Cortex of kidney (tissue), 1 donor: ENCODE results near the gene PLXND1.

Source experiments
- DNase-seq: peaks from one replicate; lab custom pipeline; 2025; lab: John Stamatoyannopoulos, UW

The PLXND1 gene

GRCh38 chr3:129583289-129583688 is 23.2 kb downstream of the PLXND1 start:
- no peak for DNase-seq

GRCh38 chr3:129582799-129583198 is 23.7 kb downstream of the PLXND1 start:
- DNase-seq, result no peak

DNA sequence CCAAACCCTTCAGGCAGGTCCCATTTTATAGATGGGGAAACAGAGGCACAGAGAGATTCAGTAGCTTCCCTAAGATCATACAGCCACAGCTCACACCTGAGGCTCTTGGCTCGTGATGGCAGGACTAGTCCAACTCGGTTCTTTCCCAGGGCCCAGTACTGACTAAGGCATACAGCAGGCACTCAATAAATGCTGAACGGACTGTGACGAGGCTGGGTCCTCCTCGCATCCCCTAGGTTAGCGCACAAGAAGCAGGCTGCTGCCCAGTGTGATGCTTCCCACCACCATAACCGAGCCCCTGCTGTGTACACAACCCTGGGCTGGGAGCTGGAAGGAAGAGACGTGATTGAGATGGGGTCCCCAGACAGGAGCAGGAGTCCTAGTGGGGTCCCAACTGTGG is 24.9 kb downstream of the PLXND1 start:
- no peak for DNase-seq

GRCh38 chr3:129579991-129580390 is 26.5 kb downstream of the PLXND1 start:
- DNase-seq, result no peak

DNA sequence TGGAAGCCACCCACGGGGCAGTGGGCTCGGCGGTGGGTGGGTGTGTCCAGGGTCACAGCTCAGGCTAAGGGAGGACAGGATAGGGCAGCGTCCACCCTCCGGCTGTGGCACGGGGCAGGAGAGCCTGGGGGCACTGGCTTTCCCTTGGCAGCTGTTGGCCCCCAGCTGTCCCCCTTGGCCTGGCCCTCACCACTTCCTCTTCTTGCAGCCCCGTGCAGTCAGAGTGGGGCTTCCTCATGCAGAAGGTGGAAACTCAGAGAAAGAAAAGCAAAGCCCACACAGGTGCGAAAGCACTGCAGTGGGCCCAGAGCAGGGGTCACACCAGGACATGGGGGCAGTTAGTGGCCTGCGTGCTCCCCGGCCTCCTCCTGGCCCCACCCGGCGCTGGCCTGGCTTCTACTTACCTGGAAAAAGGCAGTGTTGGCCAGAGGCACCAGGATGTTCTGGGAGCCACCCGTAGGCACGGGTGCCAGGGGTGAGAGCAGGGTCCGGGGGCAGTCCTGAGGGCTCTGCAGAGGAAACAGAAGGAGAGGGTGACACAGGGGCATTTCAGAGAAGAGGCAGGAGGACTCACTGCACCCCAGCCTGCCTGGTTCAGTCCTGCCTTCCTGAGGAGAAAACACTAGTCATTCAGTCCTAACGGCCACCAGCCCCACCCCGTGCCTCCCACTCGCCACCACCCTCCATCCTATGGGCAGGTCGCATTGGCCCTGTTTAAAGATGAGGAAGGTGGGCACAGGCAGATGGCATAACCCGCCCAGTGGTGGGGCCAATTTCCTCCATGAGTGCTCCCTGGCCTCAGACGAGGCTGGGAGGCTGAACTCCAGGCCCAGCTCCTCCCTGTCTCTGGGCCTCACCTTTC is 28.3 kb downstream of the PLXND1 start:
- DNase-seq, result no peak

- no peak for DNase-seq
Measured at GRCh38 chr3:129577366-129577765, 29.1 kb downstream of the PLXND1 start.

- no peak for DNase-seq
Measured at GRCh38 chr3:129576514-129577352, 29.7 kb downstream of the PLXND1 start.

DNA sequence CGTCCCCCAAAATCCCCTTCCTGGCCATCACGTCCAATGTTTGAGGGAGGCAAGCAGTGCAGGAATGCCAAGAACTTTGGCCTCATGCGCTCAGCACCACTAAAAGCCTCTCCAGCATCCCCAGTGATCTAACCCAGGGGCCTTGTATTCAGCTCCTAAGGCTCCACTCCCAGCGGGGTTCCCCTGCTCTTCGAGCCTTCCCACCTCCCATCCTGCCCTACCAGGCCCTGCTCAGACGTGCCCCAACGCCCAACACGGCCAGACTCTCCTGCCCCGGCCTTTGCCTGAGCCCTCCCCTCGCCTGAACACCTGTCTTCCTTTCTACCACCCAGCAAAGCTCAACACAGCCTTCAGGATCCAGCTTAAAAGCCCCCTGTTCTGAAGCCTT is 30.5 kb downstream of the PLXND1 start:
- DNase-seq, result no peak

DNA sequence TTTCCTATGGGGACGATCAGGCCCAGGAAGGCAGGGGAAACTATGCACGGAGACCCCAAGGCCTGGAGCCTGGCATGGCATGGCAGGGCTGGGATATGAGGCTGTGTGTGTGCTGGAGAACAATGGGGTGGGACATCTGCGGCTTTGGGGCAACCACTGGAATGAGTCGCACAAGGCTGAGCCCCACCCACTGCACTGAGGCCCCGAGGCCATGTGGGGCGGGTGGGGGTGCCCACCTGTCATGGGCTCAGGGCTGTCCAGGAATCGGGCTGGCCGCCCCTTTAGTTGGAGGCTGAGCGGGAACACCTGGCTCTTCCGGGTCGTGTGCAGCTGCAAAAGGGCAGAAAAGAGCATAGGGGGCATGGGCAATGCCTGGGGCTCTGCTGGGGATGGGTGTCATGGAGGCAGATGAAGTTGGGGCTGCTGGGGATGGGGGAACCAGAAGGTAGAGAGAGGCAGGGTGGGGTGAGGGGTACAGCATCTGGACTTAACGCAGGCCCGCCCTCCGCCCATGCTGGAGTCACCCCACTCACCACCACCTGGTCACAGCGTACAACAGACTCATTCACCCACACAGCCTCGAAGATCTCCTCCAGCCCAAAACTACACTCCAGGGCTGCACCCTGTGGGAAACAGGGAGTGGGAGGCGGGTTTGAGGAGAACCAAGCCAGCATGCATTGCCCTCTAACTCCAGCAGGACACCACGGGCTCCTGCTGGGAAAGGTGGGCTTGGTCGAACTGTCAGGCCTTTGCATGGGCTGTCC is 31.1 kb downstream of the PLXND1 start:
- no peak for DNase-seq

DNA sequence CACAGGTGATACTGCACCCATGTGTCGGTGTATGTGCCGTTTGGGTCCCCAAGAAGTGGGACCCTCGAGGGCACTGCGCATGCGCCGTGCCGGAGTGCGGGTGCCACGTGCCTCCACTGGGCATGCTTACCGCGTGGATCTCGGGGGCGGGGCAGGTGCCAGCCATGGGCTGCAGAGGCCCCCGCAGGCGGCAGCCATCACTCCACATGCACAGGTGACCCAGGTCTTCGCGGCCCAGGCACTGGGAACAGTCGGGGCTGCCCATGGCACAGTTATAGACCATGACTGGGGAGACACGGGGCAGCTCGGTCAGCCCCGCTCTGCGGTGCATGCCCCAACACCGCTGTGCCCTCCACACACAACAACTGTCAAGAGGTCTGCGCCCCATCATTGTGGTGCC is 32.3 kb downstream of the PLXND1 start:
- DNase-seq, result no peak

DNA sequence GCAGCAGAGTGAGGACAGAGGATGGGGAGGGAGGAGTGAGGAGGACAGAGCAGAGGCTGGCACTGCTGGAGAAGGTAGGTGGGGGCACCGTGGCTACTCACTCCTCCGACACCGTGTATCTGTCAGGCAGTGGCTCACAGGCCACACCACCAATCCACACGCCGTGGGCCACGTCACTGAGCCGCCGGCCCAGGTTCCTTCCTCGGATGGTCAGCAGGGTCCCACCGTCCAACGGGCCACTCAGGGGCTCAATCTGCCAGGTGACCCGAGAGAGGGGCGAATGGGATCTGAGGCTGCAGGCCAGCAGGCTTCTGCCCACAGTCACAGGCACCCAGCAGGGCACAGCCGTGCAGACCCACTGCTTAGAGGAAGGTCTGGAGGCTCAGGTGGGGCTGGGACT is 33.0 kb downstream of the PLXND1 start:
- no peak for DNase-seq

- DNase-seq, result no peak
Measured at GRCh38 chr3:129572603-129573002, 33.9 kb downstream of the PLXND1 start.

- no peak for DNase-seq
Measured at GRCh38 chr3:129571605-129572547, 34.6 kb downstream of the PLXND1 start.

DNA sequence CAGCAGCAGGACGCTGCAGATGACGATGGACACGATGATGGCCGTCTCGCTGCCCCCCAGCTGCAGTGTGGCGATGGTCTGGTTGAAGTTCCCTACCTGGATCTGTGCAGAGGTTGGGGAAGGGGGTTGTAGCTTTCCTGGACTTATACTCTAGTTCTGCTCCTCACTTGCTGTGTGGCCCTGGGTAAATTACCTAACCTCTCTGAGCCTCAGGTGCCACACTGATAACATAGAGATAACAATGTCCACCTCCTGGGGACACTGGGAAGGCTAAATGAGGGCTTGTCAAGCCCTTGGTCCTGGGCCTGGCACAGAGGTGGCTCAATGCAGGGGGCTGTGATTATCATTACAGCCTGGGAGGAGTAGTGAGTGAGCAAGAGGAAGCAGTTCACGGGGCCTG is 36.6 kb downstream of the PLXND1 start:
- DNase-seq, result no peak

- DNase-seq, result no peak
Measured at GRCh38 chr3:129567939-129568338, 38.5 kb downstream of the PLXND1 start.

- no peak for DNase-seq
Measured at GRCh38 chr3:129567176-129567705, 39.2 kb downstream of the PLXND1 start.

DNA sequence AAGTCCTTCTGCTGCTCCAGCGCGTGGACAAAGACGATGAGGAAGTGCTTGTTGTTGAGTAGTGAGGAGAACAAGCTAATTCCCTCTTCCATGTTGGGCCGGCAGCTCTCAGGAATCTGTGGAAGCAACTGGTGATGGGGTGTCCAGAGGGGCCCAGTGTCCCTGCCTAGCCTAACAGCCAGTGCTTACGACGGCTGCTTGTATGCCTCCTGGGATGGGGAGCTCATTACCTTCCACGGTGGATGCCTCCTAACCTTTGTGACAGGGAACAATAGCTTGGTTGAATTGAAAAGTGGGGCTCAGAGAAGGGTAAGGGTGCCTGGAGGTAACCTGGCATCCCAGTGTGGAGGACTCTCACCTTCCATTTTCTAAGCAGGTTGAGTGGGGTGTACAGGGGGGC is 40.6 kb downstream of the PLXND1 start:
- DNase-seq, result no peak

DNA sequence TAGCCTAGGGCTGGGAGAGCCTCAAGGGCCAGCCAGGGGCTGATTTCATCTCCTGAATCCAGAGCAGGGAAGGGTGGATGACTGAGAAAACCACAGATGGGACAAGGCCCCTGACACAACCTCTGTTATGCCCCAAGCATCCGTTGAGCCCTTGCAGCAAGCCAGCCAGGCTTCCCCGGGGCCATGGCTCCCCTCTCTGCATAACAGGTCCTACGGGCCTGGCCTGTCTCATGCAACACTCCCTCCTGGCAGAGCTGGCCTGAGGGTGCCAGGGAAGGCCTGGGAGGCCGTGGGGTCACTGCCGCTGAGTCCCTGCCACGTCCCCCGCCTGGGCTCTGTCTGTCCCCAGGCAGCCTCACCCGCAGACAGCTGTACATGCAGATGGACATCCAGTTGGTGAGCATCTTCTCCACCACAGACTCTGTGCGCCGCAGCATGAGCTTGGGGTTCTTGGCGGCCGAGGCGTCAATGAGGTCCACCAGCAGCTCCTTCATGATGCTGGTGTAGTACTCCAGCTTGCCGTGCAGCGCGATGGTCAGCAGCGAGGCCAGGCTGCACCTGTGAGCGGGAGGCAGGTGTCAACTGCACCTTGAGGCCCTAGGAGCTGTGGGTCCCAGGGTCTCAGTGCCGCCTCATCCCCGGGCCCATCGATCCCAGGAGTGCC is 41.4 kb downstream of the PLXND1 start:
- DNase-seq, result no peak

DNA sequence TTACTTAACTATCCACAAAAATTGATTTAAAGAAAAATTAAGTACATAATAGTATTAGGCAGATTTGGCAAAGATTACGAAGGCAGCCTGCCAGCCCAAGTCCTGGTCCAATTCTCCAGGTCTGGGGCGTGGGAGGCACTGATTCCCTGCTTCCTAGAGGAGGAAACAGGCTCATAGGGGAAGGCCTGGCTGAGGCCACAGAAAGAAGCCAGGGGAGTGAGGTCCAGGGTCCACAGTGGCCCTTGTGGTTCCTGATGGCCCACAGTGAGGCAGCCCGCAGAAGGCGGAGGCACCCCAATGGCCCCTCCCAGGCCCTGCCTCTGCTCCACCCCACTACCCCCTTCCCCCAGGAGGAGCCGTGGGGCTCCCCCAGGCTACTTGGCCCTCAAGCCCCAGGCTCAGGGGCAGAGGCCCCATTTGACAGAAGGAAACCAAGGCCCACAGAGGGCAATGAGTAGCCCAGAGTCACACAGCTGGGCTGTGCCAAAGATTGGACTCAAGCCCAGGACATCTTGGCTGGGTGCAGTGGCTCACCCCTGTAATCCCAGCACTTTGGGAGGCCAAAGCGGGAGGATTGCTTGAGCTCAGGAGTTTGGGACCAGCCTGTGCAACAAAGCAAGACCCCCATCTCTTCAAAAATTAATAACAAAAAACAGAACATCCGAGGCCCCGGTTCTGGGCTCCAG is 42.5 kb downstream of the PLXND1 start:
- no peak for DNase-seq

DNA sequence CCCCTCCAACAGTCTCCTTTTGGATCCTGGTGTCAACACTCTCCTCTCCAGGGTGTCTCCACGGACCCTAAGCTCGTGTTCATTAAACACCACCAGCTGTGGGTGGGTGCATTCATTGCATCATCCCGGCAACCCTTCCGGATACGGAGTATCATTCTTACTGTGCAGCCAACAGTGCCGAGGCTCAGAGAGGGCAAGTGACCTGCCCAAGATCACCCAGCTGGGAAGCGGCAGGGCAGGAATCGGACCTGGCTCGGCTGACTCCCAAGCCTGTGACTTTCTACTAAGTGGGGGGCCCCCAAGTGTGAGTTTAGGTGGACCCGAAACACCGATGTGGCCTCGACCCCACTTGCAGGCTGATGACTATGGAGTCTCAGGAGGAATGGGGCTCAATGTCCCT is 43.1 kb downstream of the PLXND1 start:
- DNase-seq, result no peak
